GM19351 (cell line): ENCODE measurements around the gene TMC2.
A peak's percentile ranks its signal among the peaks of the same experiment; 100 is the strongest.
"Not testable (repeated sequence)": the region's sequence is repeated elsewhere in the genome, so short reads cannot be mapped to it uniquely, and the experiment has no call there.

Source experiments
- ATAC-seq: cut with Tn5 transposase; IDR thresholded peaks from one replicate; pipeline ENCODE4 v1.9.1; 2021; ENCODE audit warnings: mild to moderate bottlenecking, moderate library complexity; ENCODE audit not compliant: unreplicated experiment

TMC2 gene

GRCh38 chr20:2523919-2524708, 12.3 kb upstream of the TMC2 start:
- ATAC-seq: peak; percentile 71

- peak; percentile 38 for ATAC-seq
Observed at GRCh38 chr20:2524709-2525506, 11.5 kb upstream of the TMC2 start.

GRCh38 chr20:2526218-2526583, 10.2 kb upstream of the TMC2 start:
- ATAC-seq: not testable (repeated sequence)

- no peak for ATAC-seq
Observed at GRCh38 chr20:2527762-2528161, 8.6 kb upstream of the TMC2 start.

- ATAC-seq: no peak
Observed at GRCh38 chr20:2528671-2529271, 7.6 kb upstream of the TMC2 start.

GRCh38 chr20:2533118-2533517, 3.3 kb upstream of the TMC2 start:
- no peak for ATAC-seq

- no peak for ATAC-seq
Observed at GRCh38 chr20:2535711-2536559, 438 bp upstream of the TMC2 start.

GRCh38 chr20:2537101-2537500, 728 bp downstream of the TMC2 start:
- ATAC-seq: no peak

GRCh38 chr20:2538356-2538755, 2.0 kb downstream of the TMC2 start:
- ATAC-seq: no peak

GRCh38 chr20:2538931-2539720, 2.8 kb downstream of the TMC2 start:
- ATAC-seq: no peak

GRCh38 chr20:2541940-2542339, 5.6 kb downstream of the TMC2 start:
- no peak for ATAC-seq

GRCh38 chr20:2542361-2542760, 6.0 kb downstream of the TMC2 start:
- no peak for ATAC-seq

GRCh38 chr20:2544211-2544610, 7.8 kb downstream of the TMC2 start:
- ATAC-seq: no peak

- no peak for ATAC-seq
Observed at GRCh38 chr20:2545594-2545993, 9.2 kb downstream of the TMC2 start.

- no peak for ATAC-seq
Observed at GRCh38 chr20:2557873-2558580, 21.7 kb downstream of the TMC2 start.

GRCh38 chr20:2558581-2559278, 22.4 kb downstream of the TMC2 start:
- ATAC-seq: no peak

- no peak for ATAC-seq
Observed at GRCh38 chr20:2559279-2559626, 22.9 kb downstream of the TMC2 start.

- ATAC-seq: no peak
Observed at GRCh38 chr20:2559651-2560050, 23.3 kb downstream of the TMC2 start.

GRCh38 chr20:2563116-2563515, 26.7 kb downstream of the TMC2 start:
- ATAC-seq: no peak
